HG03354 (cell line): ENCODE measurements around the gene MBTPS1.

ENCODE experiments used
- ATAC-seq: cut with Tn5 transposase; IDR thresholded peaks from one replicate; pipeline ENCODE4 v1.9.1; 2021; ENCODE audit warnings: mild to moderate bottlenecking; ENCODE audit not compliant: unreplicated experiment, poor library complexity, severe bottlenecking

The MBTPS1 gene

GRCh38 chr16:84020353-84020752 is 96.4 kb downstream of the MBTPS1 start:
- no peak for ATAC-seq

GRCh38 chr16:84018710-84019109 is 98.0 kb downstream of the MBTPS1 start:
- ATAC-seq = no peak

- ATAC-seq = no peak
These were observed 100.3 kb downstream of the MBTPS1 start for GRCh38 chr16:84016477-84016876.

- ATAC-seq = no peak
These were observed 101.3 kb downstream of the MBTPS1 start for GRCh38 chr16:84015399-84015798.

- ATAC-seq = no peak
These were observed 102.0 kb downstream of the MBTPS1 start for GRCh38 chr16:84014570-84015327.

GRCh38 chr16:84013787-84014569 is 102.8 kb downstream of the MBTPS1 start:
- peak; percentile 88 for ATAC-seq

- ATAC-seq = no peak
These were observed 107.5 kb downstream of the MBTPS1 start for GRCh38 chr16:84009282-84009681.

- ATAC-seq = no peak
These were observed 108.8 kb downstream of the MBTPS1 start for GRCh38 chr16:84007965-84008364.

GRCh38 chr16:84007520-84007919 is 109.2 kb downstream of the MBTPS1 start:
- no peak for ATAC-seq

- no peak for ATAC-seq
These were observed 111.4 kb downstream of the MBTPS1 start for GRCh38 chr16:84005391-84005790.

GRCh38 chr16:84004442-84004841 is 112.3 kb downstream of the MBTPS1 start:
- ATAC-seq = no peak
